Esophagus muscularis mucosa (tissue), 4 donors: Measurements from ENCODE around the gene NUP210. TPM values are rescaled to one million over a fixed set of nuclear protein-coding genes. Genes with fewer than 3 reads are reported as not detected.

Experiments used
- DNase-seq: peaks from one replicate; pipeline ENCODE4 v3.0.0-alpha.2; 2017; ENCODE audit errors: extremely low spot score
- H3K27ac ChIP-seq, 4 donors: fragments of 200-600 bp; sonication (generic); replicated peaks in 1 of 4; 1 replicate in 3 of 4; 2 replicates in 1 of 4; pipeline ENCODE4 v1.5.1; 2016 to 2019; ENCODE audit warnings: mild to moderate bottlenecking in 1 of 4
- H3K27me3 ChIP-seq, 4 donors: fragments of 200-600 bp; sonication (generic); one replicate each; pipeline versions ENCODE4 v1.5.1 to v1.6.0; 2016 to 2019
- H3K36me3 ChIP-seq, 4 donors: fragments of 200-600 bp; sonication (generic); one replicate each; pipeline ENCODE4 v1.5.1; 2016 to 2019
- H3K4me1 ChIP-seq, 4 donors: fragments of 200-600 bp; sonication (generic); one replicate each; pipeline ENCODE4 v1.5.1; 2016 to 2019
- H3K4me3 ChIP-seq, 4 donors: fragments of 200-600 bp; sonication (generic); 1 replicate in 2 of 4; 2 replicates in 2 of 4; pipeline ENCODE4 v1.5.1; 2016 to 2019; ENCODE audit warnings: mild to moderate bottlenecking in 4 of 4, moderate library complexity in 1 of 4
- H3K9me3 ChIP-seq, 4 donors: fragments of 200-600 bp; sonication (generic); 1 replicate in 3 of 4; 2 replicates in 1 of 4; pipeline ENCODE4 v1.5.1; 2016 to 2019
- CTCF ChIP-seq, 3 experiments: fragments of 200-600 bp in 2 of 3; fragments of 450-650 bp in 1 of 3; sonication (generic) in 2 of 3; IDR thresholded peaks; one replicate each; pipeline ENCODE4 v1.5.1; 2017 to 2019; ENCODE audit warnings: antibody characterized with exemption in 3 of 3, mild to moderate bottlenecking in 2 of 3, moderate library complexity in 1 of 3
- EP300 ChIP-seq: sonication (generic); formaldehyde crosslinking; IDR thresholded peaks from one replicate; pipeline ENCODE4 v1.6.1; 2017; ENCODE audit warnings: antibody characterized with exemption
- POLR2A ChIP-seq: fragments of 450-650 bp; IDR thresholded peaks from one replicate; pipeline ENCODE4 v1.6.1; 2017; ENCODE audit warnings: antibody characterized with exemption, moderate library complexity, mild to moderate bottlenecking, low read depth
- POLR2AphosphoS5 ChIP-seq, 2 donors: sonication (generic); formaldehyde crosslinking; IDR thresholded peaks; one replicate each; pipeline ENCODE4 v1.6.1; 2017; ENCODE audit warnings: antibody characterized with exemption in 2 of 2
- WGBS: methylation state at CpG from one replicate; pipeline ENCODE4 v1.1.5; 2018; 5-methylcytosine and 5-hydroxymethylcytosine counted together
- intact Hi-C: fragments of 100-400 bp; cut with DNase I; formaldehyde crosslinking; loops from one replicate; pipeline ENCODE4 v1.15.1; 2023
- total RNA-seq, 4 donors: library from RNA; depleted of rRNA; stranded (reverse); fragments of >200 nt; gene quantifications; one replicate each; pipeline versions ENCODE4 v1.1.0 to v1.2.1, GENCODE V29; 2016

Gene NUP210
- total RNA-seq, 4 donors from 2014 or later = 2.5 to 5.2 (median 4.2) TPM

GRCh38 chr3:13290941-13291340 is 129.2 kb downstream of the NUP210 start:
- no peaks in the 10 kb centered on the region for H3K4me1 ChIP-seq
- TF ChIP-seq CTCF (IDR thresholded peaks at IDR 0.05) (no peak), POLR2A (no peak), EP300 (no peak), POLR2AphosphoS5 (IDR thresholded peaks at IDR 0.05) (no peak)
- peaks cover 0 to 53% (median 2%) of the 10 kb centered on the region in 4 donors for H3K27me3 ChIP-seq
- H3K4me3 ChIP-seq = no peak overlapping the region
- H3K27ac ChIP-seq = no peak overlapping the region
- intact Hi-C loops = no loop called here
- H3K9me3 ChIP-seq = peaks cover 0 to 4% (median 1%) of the 10 kb centered on the region in 4 donors
- WGBS = 68% methylated on average over 3 of the region's 3 CpGs
- no peaks in the 10 kb centered on the region for H3K36me3 ChIP-seq
- DNase-seq = no peak

- Histone ChIP-seq H3K4me1 (no peaks in the 10 kb centered on the region), H3K27ac (no peak overlapping the region), H3K9me3 (peaks cover 0 to 4% (median 1%) of the 10 kb centered on the region in 4 donors), H3K36me3 (no peaks in the 10 kb centered on the region), H3K27me3 (peaks cover 0 to 53% (median 6%) of the 10 kb centered on the region in 4 donors), H3K4me3 (no peak overlapping the region)
- intact Hi-C loops = no loop called here
- DNase-seq = no peak
- 91% methylated on average over 6 of the region's 9 CpGs for WGBS
- TF ChIP-seq CTCF (IDR thresholded peaks at IDR 0.05) (no peak), EP300 (no peak), POLR2A (no peak), POLR2AphosphoS5 (IDR thresholded peaks at IDR 0.05) (no peak)
Observed at GRCh38 chr3:13289771-13290285, 130.3 kb downstream of the NUP210 start.

GRCh38 chr3:13288732-13289718 is 131.1 kb downstream of the NUP210 start:
- no peak for TF ChIP-seq EP300
- TF ChIP-seq POLR2AphosphoS5 (IDR thresholded peaks at IDR 0.05) = no peak
- TF ChIP-seq CTCF (IDR thresholded peaks at IDR 0.05) = no peak
- H3K27ac ChIP-seq = no peak overlapping the region
- WGBS = 70% methylated on average over 8 of the region's 10 CpGs
- intact Hi-C loops = no loop called here
- no peaks in the 10 kb centered on the region for H3K4me1 ChIP-seq
- peaks cover 0 to 9% (median 8%) of the 10 kb centered on the region in 4 donors for H3K9me3 ChIP-seq
- H3K27me3 ChIP-seq = peaks cover 0 to 53% (median 8%) of the 10 kb centered on the region in 4 donors
- no peaks in the 10 kb centered on the region for H3K36me3 ChIP-seq
- no peak overlapping the region for H3K4me3 ChIP-seq
- no peak for DNase-seq

GRCh38 chr3:13287833-13288232 is 132.3 kb downstream of the NUP210 start:
- intact Hi-C loops = no loop called here
- no peak for DNase-seq
- H3K27me3 ChIP-seq = peaks cover 0 to 56% (median 16%) of the 10 kb centered on the region in 4 donors
- H3K4me1 ChIP-seq = peaks cover 0 to 8% (median 6%) of the 10 kb centered on the region in 4 donors
- no peak overlapping the region for H3K27ac ChIP-seq
- no peaks in the 10 kb centered on the region for H3K36me3 ChIP-seq
- no peak for TF ChIP-seq POLR2AphosphoS5 (IDR thresholded peaks at IDR 0.05)
- TF ChIP-seq CTCF (IDR thresholded peaks at IDR 0.05) = no peak
- TF ChIP-seq EP300 = no peak
- TF ChIP-seq POLR2A = no peak
- peaks cover 0 to 16% (median 14%) of the 10 kb centered on the region in 4 donors for H3K9me3 ChIP-seq
- 78% methylated on average over 4 of the region's 4 CpGs for WGBS
- H3K4me3 ChIP-seq = no peak overlapping the region
